Measurements from ENCODE around the gene ST6GALNAC1.
A peak's percentile ranks its signal among the peaks of the same experiment; 100 is the strongest.

Gene ST6GALNAC1

DNA sequence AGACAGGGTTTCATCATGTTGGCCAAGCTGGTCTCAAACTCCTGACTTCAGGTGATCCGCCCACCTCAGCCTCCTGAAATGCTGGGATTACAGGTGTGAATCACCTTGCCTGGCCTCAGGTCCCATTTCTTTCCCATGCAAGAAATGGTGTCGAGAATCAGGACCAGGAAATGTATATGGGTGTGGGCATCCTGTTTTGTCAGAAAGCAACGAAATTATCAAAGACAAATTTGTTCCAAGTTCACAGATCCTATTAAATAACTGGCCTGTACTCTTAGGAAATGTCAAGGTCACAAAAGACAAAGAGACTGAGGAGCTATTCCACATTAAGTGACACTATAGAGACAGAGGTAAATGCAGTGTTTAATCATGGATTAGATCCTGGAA lies 17.1 kb upstream of the ST6GALNAC1 start:
- TF ChIP-seq, protein P1, sequence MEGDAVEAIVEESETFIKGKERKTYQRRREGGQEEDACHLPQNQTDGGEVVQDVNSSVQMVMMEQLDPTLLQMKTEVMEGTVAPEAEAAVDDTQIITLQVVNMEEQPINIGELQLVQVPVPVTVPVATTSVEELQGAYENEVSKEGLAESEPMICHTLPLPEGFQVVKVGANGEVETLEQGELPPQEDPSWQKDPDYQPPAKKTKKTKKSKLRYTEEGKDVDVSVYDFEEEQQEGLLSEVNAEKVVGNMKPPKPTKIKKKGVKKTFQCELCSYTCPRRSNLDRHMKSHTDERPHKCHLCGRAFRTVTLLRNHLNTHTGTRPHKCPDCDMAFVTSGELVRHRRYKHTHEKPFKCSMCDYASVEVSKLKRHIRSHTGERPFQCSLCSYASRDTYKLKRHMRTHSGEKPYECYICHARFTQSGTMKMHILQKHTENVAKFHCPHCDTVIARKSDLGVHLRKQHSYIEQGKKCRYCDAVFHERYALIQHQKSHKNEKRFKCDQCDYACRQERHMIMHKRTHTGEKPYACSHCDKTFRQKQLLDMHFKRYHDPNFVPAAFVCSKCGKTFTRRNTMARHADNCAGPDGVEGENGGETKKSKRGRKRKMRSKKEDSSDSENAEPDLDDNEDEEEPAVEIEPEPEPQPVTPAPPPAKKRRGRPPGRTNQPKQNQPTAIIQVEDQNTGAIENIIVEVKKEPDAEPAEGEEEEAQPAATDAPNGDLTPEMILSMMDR (IDR thresholded peaks at IDR 0.05; ENCODE audit: borderline replicate concordance, control extremely low read depth, extremely low read depth, insufficient read depth, missing control alignments), result no peak
- no peak for DNase-seq (ENCODE audit: low spot score)
- in situ Hi-C loops (cut with MboI; ENCODE audit: low sequenced_read_pairs, unreplicated experiment), result no loop called here

GRCh38 chr17:76659928-76660655 lies 16.5 kb upstream of the ST6GALNAC1 start:
- in situ Hi-C loops (cut with MboI; ENCODE audit: low sequenced_read_pairs, unreplicated experiment), result no loop called here
- TF ChIP-seq, protein P1 (IDR thresholded peaks at IDR 0.05; ENCODE audit: borderline replicate concordance, control extremely low read depth, extremely low read depth, insufficient read depth, missing control alignments), result no peak
- DNase-seq (ENCODE audit: low spot score), result peak; percentile 7

DNA sequence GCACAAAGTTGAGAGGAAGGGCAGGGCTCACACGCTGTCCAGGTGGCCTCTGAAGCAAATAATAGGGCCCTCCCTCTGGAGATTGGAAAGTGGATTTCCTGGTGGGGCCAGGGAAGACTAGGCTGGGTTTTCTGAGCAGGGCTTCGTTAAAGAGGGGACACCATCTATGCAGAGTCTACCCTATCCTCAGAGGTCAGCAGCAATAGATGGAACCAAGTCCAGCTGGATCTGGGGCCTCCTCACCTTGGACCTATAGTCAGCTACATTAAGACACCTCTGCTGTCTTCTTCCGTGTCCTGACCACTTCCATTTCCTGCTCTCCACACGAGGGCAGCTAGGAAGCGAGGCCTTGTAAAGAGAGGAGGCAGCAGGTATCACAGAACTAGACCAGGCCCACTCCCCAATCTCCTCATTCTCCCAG lies 14.7 kb upstream of the ST6GALNAC1 start:
- DNase-seq (ENCODE audit: low spot score), result peak; percentile 8
- in situ Hi-C loops (cut with MboI; ENCODE audit: low sequenced_read_pairs, unreplicated experiment), result no loop called here
- TF ChIP-seq, protein P1 (IDR thresholded peaks at IDR 0.05; ENCODE audit: borderline replicate concordance, control extremely low read depth, extremely low read depth, insufficient read depth, missing control alignments), result no peak

GRCh38 chr17:76657505-76658241 lies 14.1 kb upstream of the ST6GALNAC1 start:
- TF ChIP-seq, protein P1 (IDR thresholded peaks at IDR 0.05; ENCODE audit: borderline replicate concordance, control extremely low read depth, extremely low read depth, insufficient read depth, missing control alignments), result no peak
- no peak for DNase-seq (ENCODE audit: low spot score)
- in situ Hi-C loops (cut with MboI; ENCODE audit: low sequenced_read_pairs, unreplicated experiment), result no loop called here

- TF ChIP-seq, protein P1 (IDR thresholded peaks at IDR 0.05; ENCODE audit: borderline replicate concordance, control extremely low read depth, extremely low read depth, insufficient read depth, missing control alignments), result no peak
- peak; percentile 8 for DNase-seq (ENCODE audit: low spot score)
- in situ Hi-C loops (cut with MboI; ENCODE audit: low sequenced_read_pairs, unreplicated experiment), result no loop called here
Measured at GRCh38 chr17:76654408-76654807, 10.9 kb upstream of the ST6GALNAC1 start.

DNA sequence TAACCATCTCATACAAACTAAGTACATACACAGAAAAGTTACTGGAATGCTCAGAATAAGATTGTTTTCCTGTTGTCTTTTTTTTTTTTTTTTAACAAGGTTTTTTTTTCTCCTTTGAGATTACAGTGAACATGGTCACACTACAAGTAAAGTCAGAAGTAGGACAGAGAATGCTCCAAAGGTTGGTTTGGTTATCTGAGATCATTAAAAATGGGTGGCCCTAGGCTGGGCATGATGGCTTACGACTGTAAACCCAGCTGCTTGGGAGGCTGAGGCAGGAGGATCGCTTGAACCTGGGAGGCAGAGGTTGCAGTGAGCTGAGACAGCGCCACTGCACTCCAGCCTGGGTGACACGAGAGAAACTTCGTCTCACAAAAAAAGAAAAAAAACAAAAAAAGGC lies 6.9 kb upstream of the ST6GALNAC1 start:
- in situ Hi-C loops (cut with MboI; ENCODE audit: low sequenced_read_pairs, unreplicated experiment), result no loop called here
- no peak for DNase-seq (ENCODE audit: low spot score)
- TF ChIP-seq, protein P1 (IDR thresholded peaks at IDR 0.05; ENCODE audit: borderline replicate concordance, control extremely low read depth, extremely low read depth, insufficient read depth, missing control alignments), result no peak
